LNCaP clone FGC (cell line): Measurements from ENCODE around the gene JMJD8.
A peak's percentile ranks its signal among the peaks of the same experiment; 100 is the strongest.

Source experiments
- DNase-seq: peaks from one replicate; pipeline ENCODE4 v3.0.0-alpha.2; 2011; ENCODE audit warnings: low read depth
- H3K4me3 ChIP-seq: 2 replicates; pipeline ENCODE4 v1.5.1; 2011; ENCODE audit warnings: mild to moderate bottlenecking, low read depth, low read length, control low read depth
- CTCF ChIP-seq: IDR thresholded peaks from 2 replicates; pipeline ENCODE4 v1.5.1; 2012; ENCODE audit warnings: mild to moderate bottlenecking; ENCODE audit not compliant: control insufficient read depth, insufficient read depth; ENCODE audit errors: extremely low read depth

Gene JMJD8

GRCh38 chr16:645852-646678 lies 38.1 kb downstream of the JMJD8 start:
- no peak overlapping the region for H3K4me3 ChIP-seq
- no peak for DNase-seq
- TF ChIP-seq CTCF: no peak

- DNase-seq: no peak
- no peak for TF ChIP-seq CTCF
- H3K4me3 ChIP-seq: no peak overlapping the region
These were observed 39.6 kb downstream of the JMJD8 start for GRCh38 chr16:644556-644955.

GRCh38 chr16:643050-643368 lies 41.1 kb downstream of the JMJD8 start:
- no peak for TF ChIP-seq CTCF
- no peak for DNase-seq
- H3K4me3 ChIP-seq: peak overlapping the region; percentile 91

- TF ChIP-seq CTCF: no peak
- no peak for DNase-seq
- H3K4me3 ChIP-seq: peak overlapping the region; percentile 91
These were observed 41.7 kb downstream of the JMJD8 start for GRCh38 chr16:642189-643049.

- DNase-seq: no peak
- peak within 1 kb of the TSS; percentile 91 for H3K4me3 ChIP-seq
- no peak for TF ChIP-seq CTCF
These were observed 42.6 kb downstream of the JMJD8 start, which contains the start of gene MCRIP2 for GRCh38 chr16:641326-642188. Gene MCRIP2 (plus strand): TSS chr16:641828. CDS start chr16:641992, 164 bp downstream.

- TF ChIP-seq CTCF: no peak
- no peak for DNase-seq
- peak overlapping the region; percentile 91 for H3K4me3 ChIP-seq
These were observed 43.5 kb downstream of the JMJD8 start for GRCh38 chr16:640614-641013.
